Measurements from ENCODE around the gene LRP1B. TPM values are rescaled to one million over a fixed set of nuclear protein-coding genes. Genes with fewer than 3 reads are reported as not detected.

Gene LRP1B
- total RNA-seq, 2 donors from 2014 or later: 0.91 to 1.2 TPM

DNA sequence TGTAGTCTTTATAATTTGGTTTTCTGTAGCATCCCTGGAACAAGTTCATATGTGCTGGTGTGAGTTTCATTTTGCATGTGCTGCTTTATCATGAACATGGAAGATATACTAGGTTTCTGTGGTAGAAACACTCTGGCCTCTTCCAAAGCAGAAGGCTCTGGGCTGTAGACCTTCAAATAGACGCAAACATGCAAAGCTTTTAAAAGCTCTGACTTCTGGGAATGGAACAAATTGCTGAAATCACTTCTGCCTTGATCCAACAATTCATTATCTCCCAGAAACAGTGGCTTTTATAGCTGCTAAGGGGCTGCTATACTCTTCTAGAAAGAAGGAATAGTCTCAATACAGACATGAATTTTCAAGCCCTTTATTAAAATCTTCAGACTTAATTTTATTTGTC lies 382.2 kb downstream of the LRP1B start:
- TF ChIP-seq CTCF (IDR thresholded peaks at IDR 0.05) (no peak), POLR2AphosphoS5 (IDR thresholded peaks at IDR 0.05) (no peak), POLR2A (IDR thresholded peaks at IDR 0.05) (no peak)
- Histone ChIP-seq H3K27ac (no peak overlapping the region), H3K9me3 (no peaks in the 10 kb centered on the region), H3K27me3 (replicated peaks; ENCODE audit: insufficient read depth) (no peaks in the 10 kb centered on the region), H3K4me3 (no peak overlapping the region), H3K4me1 (replicated peaks) (no peaks in the 10 kb centered on the region), H3K36me3 (no peaks in the 10 kb centered on the region)
- WGBS: 91% methylated on average over 1 of the region's 1 CpG
- intact Hi-C loops (cut with DNase I): no loop called here
- DNase-seq (ENCODE audit: low spot score): no peak

DNA sequence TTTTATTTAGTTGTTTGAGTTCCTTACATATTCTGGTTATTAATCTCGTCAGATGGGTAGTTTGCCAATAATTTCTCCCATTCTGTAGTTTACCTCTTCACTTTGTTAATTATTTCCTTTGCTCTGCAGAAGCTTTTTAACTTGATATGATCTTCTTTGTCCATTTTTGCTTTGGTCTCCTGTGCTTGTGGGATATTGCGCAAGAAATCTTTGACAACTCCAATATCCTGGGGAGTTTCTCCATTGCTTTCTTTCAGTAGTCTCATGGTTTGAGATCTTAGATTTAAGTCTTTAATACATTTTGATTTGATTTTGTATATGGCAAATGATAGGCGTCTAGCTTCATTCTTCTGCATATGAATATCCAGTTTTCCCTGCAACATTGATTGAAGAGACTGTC lies 389.2 kb downstream of the LRP1B start:
- no peak for DNase-seq (ENCODE audit: low spot score)
- intact Hi-C loops (cut with DNase I): no loop called here
- no peak overlapping the region for H3K27ac ChIP-seq
- no peaks in the 10 kb centered on the region for H3K9me3 ChIP-seq
- TF ChIP-seq POLR2AphosphoS5 (IDR thresholded peaks at IDR 0.05) (no peak), CTCF (IDR thresholded peaks at IDR 0.05) (no peak), POLR2A (IDR thresholded peaks at IDR 0.05) (no peak)
- H3K36me3 ChIP-seq: no peaks in the 10 kb centered on the region
- no peak overlapping the region for H3K4me3 ChIP-seq
- H3K27me3 ChIP-seq (replicated peaks; ENCODE audit: insufficient read depth): no peaks in the 10 kb centered on the region
- WGBS: 57% methylated on average over 3 of the region's 3 CpGs
- H3K4me1 ChIP-seq (replicated peaks): no peaks in the 10 kb centered on the region

GRCh38 chr2:141737492-141738255 lies 393.1 kb downstream of the LRP1B start:
- DNase-seq (ENCODE audit: low spot score): no peak
- intact Hi-C loops (cut with DNase I): no loop called here
- H3K27me3 ChIP-seq (replicated peaks; ENCODE audit: insufficient read depth): no peaks in the 10 kb centered on the region
- H3K4me3 ChIP-seq: no peak overlapping the region
- no peaks in the 10 kb centered on the region for H3K9me3 ChIP-seq
- 56% methylated on average over 3 of the region's 3 CpGs for WGBS
- no peaks in the 10 kb centered on the region for H3K36me3 ChIP-seq
- H3K4me1 ChIP-seq (replicated peaks): no peaks in the 10 kb centered on the region
- no peak overlapping the region for H3K27ac ChIP-seq
- TF ChIP-seq POLR2AphosphoS5 (IDR thresholded peaks at IDR 0.05) (no peak), CTCF (IDR thresholded peaks at IDR 0.05) (no peak), POLR2A (IDR thresholded peaks at IDR 0.05) (no peak)

GRCh38 chr2:141736466-141736865 lies 394.4 kb downstream of the LRP1B start:
- no peaks in the 10 kb centered on the region for H3K27me3 ChIP-seq (replicated peaks; ENCODE audit: insufficient read depth)
- H3K4me3 ChIP-seq: no peak overlapping the region
- H3K4me1 ChIP-seq (replicated peaks): no peaks in the 10 kb centered on the region
- intact Hi-C loops (cut with DNase I): no loop called here
- no peak for DNase-seq (ENCODE audit: low spot score)
- 96% methylated on average over 2 of the region's 2 CpGs for WGBS
- no peak for TF ChIP-seq CTCF (IDR thresholded peaks at IDR 0.05)
- no peak for TF ChIP-seq POLR2A (IDR thresholded peaks at IDR 0.05)
- TF ChIP-seq POLR2AphosphoS5 (IDR thresholded peaks at IDR 0.05): no peak
- H3K9me3 ChIP-seq: no peaks in the 10 kb centered on the region
- no peaks in the 10 kb centered on the region for H3K36me3 ChIP-seq
- H3K27ac ChIP-seq: no peak overlapping the region

GRCh38 chr2:141728886-141729285 lies 401.9 kb downstream of the LRP1B start:
- TF ChIP-seq POLR2AphosphoS5 (IDR thresholded peaks at IDR 0.05) (no peak), POLR2A (IDR thresholded peaks at IDR 0.05) (no peak), CTCF (IDR thresholded peaks at IDR 0.05) (no peak)
- intact Hi-C loops (cut with DNase I): no loop called here
- Histone ChIP-seq H3K36me3 (no peaks in the 10 kb centered on the region), H3K4me1 (replicated peaks) (no peaks in the 10 kb centered on the region), H3K9me3 (no peaks in the 10 kb centered on the region), H3K4me3 (no peak overlapping the region), H3K27ac (no peak overlapping the region), H3K27me3 (replicated peaks; ENCODE audit: insufficient read depth) (no peaks in the 10 kb centered on the region)
- WGBS: 91% methylated on average over 1 of the region's 1 CpG
- no peak for DNase-seq (ENCODE audit: low spot score)
